Endothelial cell of umbilical vein (primary cell): ENCODE measurements around the gene XRN2. TPM values are rescaled to one million over a fixed set of nuclear protein-coding genes. Genes with fewer than 3 reads are reported as not detected.
A peak's percentile ranks its signal among the peaks of the same experiment; 100 is the strongest.

ENCODE experiments used
- BruUV-seq: library from RNA; stranded (reverse); fragments of 400-500 nt; replicated peaks from 2 replicates; lab custom pipeline; 2021; lab: Mats Ljungman, UMichigan
- CTCF ChIA-PET: fragments of 300-600, 350-600 bp; sonication (Branson Sonifier 250); formaldehyde crosslinking; loops from one replicate; lab custom pipeline; 2021; ENCODE audit warnings: antibody characterized with exemption, inconsistent platforms; lab: Charles Lee
- POLR2A ChIA-PET: fragments of 300-600, 350-600 bp; sonication (Branson Sonifier 250); formaldehyde crosslinking; loops from one replicate; lab custom pipeline; 2021; ENCODE audit warnings: antibody characterized with exemption, inconsistent platforms; lab: Charles Lee
- DNase-seq: peaks from one replicate; pipeline ENCODE4 v3.0.0-alpha.2; 2011; ENCODE audit warnings: low read depth, low spot score
- FAIRE-seq: peaks from 2 replicates; lab custom pipeline; 2011; peaks lifted over from hg19 to GRCh38; lab: Jason Lieb, UNC
- H2AFZ ChIP-seq: 2 replicates; pipeline ENCODE4 v1.6.0; 2012; ENCODE audit warnings: low read depth, low read length, control low read depth, inconsistent platforms
- H3K27ac ChIP-seq: 2 replicates; pipeline ENCODE4 v1.5.1; 2011; ENCODE audit warnings: low read depth, mild to moderate bottlenecking, control low read depth, low read length, moderate library complexity; ENCODE audit not compliant: insufficient read depth
- H3K27me3 ChIP-seq, 2 experiments: 2 replicates each; pipeline versions ENCODE4 v1.6.0 to v1.6.1; 2011; ENCODE audit warnings: low read length in 2 of 2, mixed read lengths in 1 of 2; ENCODE audit not compliant: control insufficient read depth in 2 of 2, insufficient read depth in 2 of 2
- H3K36me3 ChIP-seq, 2 experiments: 2 replicates in 1 of 2; 3 replicates in 1 of 2; pipeline ENCODE4 v1.5.1; 2011; ENCODE audit warnings: low read length in 2 of 2, mild to moderate bottlenecking in 1 of 2, moderate library complexity in 1 of 2; ENCODE audit not compliant: control insufficient read depth in 2 of 2, insufficient read depth in 2 of 2; ENCODE audit errors: extremely low read depth in 1 of 2
- H3K4me1 ChIP-seq: 3 replicates; pipeline ENCODE4 v1.5.1; 2011; ENCODE audit warnings: mild to moderate bottlenecking, low read length; ENCODE audit not compliant: control insufficient read depth, insufficient read depth; ENCODE audit errors: extremely low read depth
- H3K4me2 ChIP-seq: 2 replicates; pipeline ENCODE4 v1.6.1; 2011; ENCODE audit warnings: low read length, control low read depth, mixed read lengths; ENCODE audit not compliant: insufficient read depth
- H3K4me3 ChIP-seq, 3 experiments: fragments of 200-600 bp in 1 of 3; sonication (generic), shearing (Covaris generic) in 1 of 3; replicated peaks in 1 of 3; 2 replicates each; pipeline ENCODE4 v1.5.1; 2011 to 2016; ENCODE audit warnings: control low read depth in 3 of 3, low read length in 3 of 3, mild to moderate bottlenecking in 2 of 3, inconsistent platforms in 1 of 3, low read depth in 1 of 3, moderate library complexity in 1 of 3; ENCODE audit not compliant: insufficient read depth in 1 of 3
- H3K79me2 ChIP-seq: 2 replicates; pipeline ENCODE4 v1.6.0; 2012; ENCODE audit warnings: low read length, inconsistent platforms; ENCODE audit not compliant: control insufficient read depth, insufficient read depth
- H3K9ac ChIP-seq: replicated peaks from 2 replicates; pipeline ENCODE3; 2011; ENCODE audit warnings: low read length, control low read depth; ENCODE audit not compliant: insufficient read depth; ENCODE audit errors: extremely low read depth
- H3K9me1 ChIP-seq: replicated peaks from 3 replicates; pipeline ENCODE4 v1.6.0; 2011; ENCODE audit warnings: mild to moderate bottlenecking, low read length; ENCODE audit not compliant: control insufficient read depth, insufficient read depth; ENCODE audit errors: extremely low read depth
- H3K9me3 ChIP-seq: replicated peaks from 2 replicates; pipeline ENCODE4 v1.5.1; 2012; ENCODE audit warnings: low read length, inconsistent platforms; ENCODE audit not compliant: control insufficient read depth, insufficient read depth
- H4K20me1 ChIP-seq: replicated peaks from 2 replicates; pipeline ENCODE3; 2011; ENCODE audit warnings: mild to moderate bottlenecking, low read length; ENCODE audit not compliant: control insufficient read depth, insufficient read depth; ENCODE audit errors: extremely low read depth
- EZH2 ChIP-seq: IDR thresholded peaks from 2 replicates; pipeline ENCODE4 v1.6.1; 2012; ENCODE audit warnings: borderline replicate concordance, low read depth, mild to moderate bottlenecking, moderate library complexity, low read length, inconsistent platforms; ENCODE audit not compliant: severe bottlenecking
- FOS ChIP-seq: IDR thresholded peaks from 2 replicates; pipeline ENCODE4 v1.6.1; 2011; ENCODE audit warnings: mild to moderate bottlenecking, low read length, moderate library complexity, borderline replicate concordance; ENCODE audit not compliant: insufficient read depth
- GATA2 ChIP-seq: IDR thresholded peaks from 2 replicates; pipeline ENCODE4 v1.7.0; 2011; ENCODE audit warnings: low read depth, mild to moderate bottlenecking, moderate library complexity, mixed read lengths, low read length; ENCODE audit not compliant: insufficient read length, insufficient read depth
- JUN ChIP-seq: IDR thresholded peaks from 2 replicates; pipeline ENCODE4 v1.6.1; 2011; ENCODE audit warnings: borderline replicate concordance, low read depth; ENCODE audit not compliant: insufficient read length, insufficient read depth
- MYC ChIP-seq: IDR thresholded peaks from one replicate; pipeline ENCODE4 v1.6.1; 2011; ENCODE audit warnings: mild to moderate bottlenecking, low read depth, low read length
- POLR2A ChIP-seq: IDR thresholded peaks from 2 replicates; pipeline ENCODE4 v1.6.1; 2012; ENCODE audit warnings: low read depth, mild to moderate bottlenecking, control low read depth, low read length
- POLR2AphosphoS5 ChIP-seq: IDR thresholded peaks from 2 replicates; pipeline ENCODE4 v1.6.1; 2012; ENCODE audit warnings: low read depth, mild to moderate bottlenecking, control low read depth, low read length, moderate library complexity; ENCODE audit not compliant: insufficient read depth
- dilution Hi-C: fragments of 300-500 bp; cut with MboI; formaldehyde crosslinking; loops from one replicate; pipeline ENCODE4 v1.15.0; 2019; ENCODE audit warnings: low sequenced_read_pairs; ENCODE audit not compliant: extremely low pct_ligation_motif_present
- intact Hi-C: fragments of 100-400 bp; cut with micrococcal nuclease; formaldehyde crosslinking; loops from one replicate; pipeline ENCODE4 v1.10.0; 2022
- polyA plus RNA-seq, 4 experiments: library from polyadenylated mRNA; depleted of rRNA in 3 of 4; stranded (reverse) in 3 of 4; unstranded in 1 of 4; fragments of >200 nt; gene quantifications; 2 replicates each; pipeline versions ENCODE4 v1.2.1 to v1.2.3, GENCODE V29; 2011 to 2012; ENCODE audit warnings: missing spikeins in 1 of 4
- total RNA-seq: library from RNA; stranded (reverse); gene quantifications from 2 replicates; pipeline ENCODE4 v1.2.3, GENCODE V29; 2021
- TF ChIP-seq, protein P1 (sequence below), 2 donors: IDR thresholded peaks; 1 replicate in 1 of 2; 2 replicates in 1 of 2; pipeline ENCODE4 v1.5.1; 2011; ENCODE audit warnings: low read length in 2 of 2, mild to moderate bottlenecking in 2 of 2, moderate library complexity in 2 of 2, control low read depth in 1 of 2, inconsistent platforms in 1 of 2, low read depth in 1 of 2; ENCODE audit not compliant: insufficient read depth in 1 of 2; ENCODE audit errors: extremely low read depth in 1 of 2

The XRN2 gene
- total and polyA plus RNA-seq, 2 donors (not counting 3 experiments of a cell fraction or from before 2014, with no cell fraction given): 32.3 to 66.6 TPM

GRCh38 chr20:21395051-21395665 lies 92.0 kb downstream of the XRN2 start:
- Histone ChIP-seq H3K79me2 (no peaks in the 10 kb centered on the region), H3K27me3 (peaks cover 65 to 93% of the 10 kb centered on the region in 2 experiments), H3K4me2 (no peak overlapping the region), H3K4me3 (no peak overlapping the region), H3K9me3 (no peaks in the 10 kb centered on the region), H3K9ac (no peak overlapping the region), H4K20me1 (peaks cover 2% of the 10 kb centered on the region), H3K4me1 (peaks cover 7% of the 10 kb centered on the region), H2AFZ (no peak overlapping the region), H3K27ac (no peak overlapping the region), H3K9me1 (no peaks in the 10 kb centered on the region), H3K36me3 (no peaks in the 10 kb centered on the region)
- FAIRE-seq: no peak
- no peak for TF ChIP-seq MYC
- no peak for TF ChIP-seq POLR2AphosphoS5
- no peak for TF ChIP-seq POLR2A
- TF ChIP-seq FOS: no peak
- no peak for TF ChIP-seq GATA2
- no peak for TF ChIP-seq JUN
- TF ChIP-seq EZH2: no peak
- TF ChIP-seq, protein P1, sequence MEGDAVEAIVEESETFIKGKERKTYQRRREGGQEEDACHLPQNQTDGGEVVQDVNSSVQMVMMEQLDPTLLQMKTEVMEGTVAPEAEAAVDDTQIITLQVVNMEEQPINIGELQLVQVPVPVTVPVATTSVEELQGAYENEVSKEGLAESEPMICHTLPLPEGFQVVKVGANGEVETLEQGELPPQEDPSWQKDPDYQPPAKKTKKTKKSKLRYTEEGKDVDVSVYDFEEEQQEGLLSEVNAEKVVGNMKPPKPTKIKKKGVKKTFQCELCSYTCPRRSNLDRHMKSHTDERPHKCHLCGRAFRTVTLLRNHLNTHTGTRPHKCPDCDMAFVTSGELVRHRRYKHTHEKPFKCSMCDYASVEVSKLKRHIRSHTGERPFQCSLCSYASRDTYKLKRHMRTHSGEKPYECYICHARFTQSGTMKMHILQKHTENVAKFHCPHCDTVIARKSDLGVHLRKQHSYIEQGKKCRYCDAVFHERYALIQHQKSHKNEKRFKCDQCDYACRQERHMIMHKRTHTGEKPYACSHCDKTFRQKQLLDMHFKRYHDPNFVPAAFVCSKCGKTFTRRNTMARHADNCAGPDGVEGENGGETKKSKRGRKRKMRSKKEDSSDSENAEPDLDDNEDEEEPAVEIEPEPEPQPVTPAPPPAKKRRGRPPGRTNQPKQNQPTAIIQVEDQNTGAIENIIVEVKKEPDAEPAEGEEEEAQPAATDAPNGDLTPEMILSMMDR (IDR thresholded peaks at IDR 0.05; ENCODE audit: extremely low read depth in 1 of 2, insufficient read depth in 1 of 2, low read depth in 1 of 2, low read length in 2 of 2): no peak
- peak; percentile 22 for DNase-seq
- CTCF ChIA-PET: interaction anchor here (1.4 kb wide), 1 partner anchor 159 kb away, joined by 9 read pairs; no protein-coding TSS in a partner anchor
- BruUV-seq: no TSS peak
- dilution Hi-C loops (no loop called here), intact Hi-C loops (loop anchor here (5.0 to 10.0 kb wide), 2 partner anchors 112 to 270 kb away; partner anchors contain the start of gene KIZ)
- POLR2A ChIA-PET: no interaction called here
